Measurements from ENCODE around the gene BRAF. TPM values are rescaled to one million over a fixed set of nuclear protein-coding genes. Genes with fewer than 3 reads are reported as not detected.

The BRAF gene
- total RNA-seq (2022; extraction: Qiagen RNA extraction): 5.4 to 7.5 TPM (median 6.2 TPM) in 5 replicates

GRCh38 chr7:140924821-140925421 is at the start of gene BRAF:
TSS of gene BRAF (minus strand) at chr7:140924929. CDS start at chr7:140924703, 226 bp downstream.

GRCh38 chr7:140696680-140697446 is 227.9 kb downstream of the BRAF start, which contains the start of gene NDUFB2:
TSS of gene NDUFB2 (plus strand) at chr7:140696708. CDS start at chr7:140696745, 37 bp downstream.

GRCh38 chr7:140672382-140673062 is 252.2 kb downstream of the BRAF start, which contains the start of gene ADCK2:
TSS of gene ADCK2 (plus strand) at chr7:140672945. CDS start at chr7:140673331, 386 bp downstream.

Other genes with a start within 250 kb of the BRAF start
- gene NDUFB2, start 228.2 kb downstream of the BRAF start, total RNA-seq (2022; extraction: Qiagen RNA extraction): 378 to 422 TPM (median 391 TPM) in 5 replicates
- gene MRPS33, start 90.0 kb upstream of the BRAF start, total RNA-seq (2022; extraction: Qiagen RNA extraction): 103 to 123 TPM (median 112 TPM) in 5 replicates
- gene TMEM178B, start 149.1 kb upstream of the BRAF start, total RNA-seq (2022; extraction: Qiagen RNA extraction): 1.1 to 1.8 TPM (median 1.4 TPM) in 5 replicates